Sigmoid colon (tissue), 7 donors: Measurements from ENCODE around the gene MRPL24. TPM values are rescaled to one million over a fixed set of nuclear protein-coding genes. Genes with fewer than 3 reads are reported as not detected.

Source experiments
- DNase-seq: peaks from one replicate; pipeline ENCODE4 v3.0.0-alpha.2; 2019
- H3K27ac ChIP-seq, 4 donors: fragments of 200-600 bp; sonication (generic); one replicate each; pipeline ENCODE4 v1.5.1; 2016 to 2019; ENCODE audit warnings: mild to moderate bottlenecking in 1 of 4
- H3K27me3 ChIP-seq, 3 donors: fragments of 200-600 bp; sonication (generic); one replicate each; pipeline ENCODE4 v1.5.1; 2019; ENCODE audit warnings: mild to moderate bottlenecking in 1 of 3
- H3K36me3 ChIP-seq, 4 donors: fragments of 200-600 bp; sonication (generic); one replicate each; pipeline ENCODE4 v1.5.1; 2016 to 2019
- H3K4me1 ChIP-seq, 4 donors: fragments of 200-600 bp; sonication (generic); one replicate each; pipeline ENCODE4 v1.5.1; 2017 to 2019
- H3K4me3 ChIP-seq, 4 donors: fragments of 200-600 bp; sonication (generic); one replicate each; pipeline ENCODE4 v1.5.1; 2017 to 2019; ENCODE audit warnings: mild to moderate bottlenecking in 2 of 4, moderate library complexity in 1 of 4
- H3K9me3 ChIP-seq, 4 donors: fragments of 200-600 bp in 3 of 4; sonication (generic) in 3 of 4; one replicate each; pipeline versions ENCODE4 v1.5.1 to v1.6.1; 2013 to 2019
- CTCF ChIP-seq, 4 experiments: fragments of 450-650 bp in 3 of 4; fragments of 200-600 bp in 1 of 4; IDR thresholded peaks; one replicate each; pipeline ENCODE4 v1.5.1; 2016 to 2019; ENCODE audit warnings: antibody characterized with exemption in 4 of 4, mild to moderate bottlenecking in 3 of 4, moderate library complexity in 2 of 4
- EP300 ChIP-seq, 4 donors: sonication (generic); formaldehyde crosslinking; IDR thresholded peaks; one replicate each; pipeline ENCODE4 v1.6.1; 2017; ENCODE audit warnings: antibody characterized with exemption in 4 of 4
- POLR2A ChIP-seq, 2 donors: fragments of 450-650 bp; IDR thresholded peaks; one replicate each; pipeline ENCODE4 v1.6.1; 2016; ENCODE audit warnings: antibody characterized with exemption in 2 of 2, mild to moderate bottlenecking in 2 of 2, moderate library complexity in 2 of 2
- POLR2AphosphoS5 ChIP-seq, 4 donors: sonication (generic); formaldehyde crosslinking; IDR thresholded peaks; one replicate each; pipeline ENCODE4 v1.6.1; 2017; ENCODE audit warnings: antibody characterized with exemption in 4 of 4
- WGBS, 2 donors: extraction: QIAGEN DNeasy Blood & Tissue Kit; methylation state at CpG; one replicate each; pipeline ENCODE4 v1.1.7; 2013; 5-methylcytosine and 5-hydroxymethylcytosine counted together
- intact Hi-C: fragments of 100-400 bp; cut with DNase I; formaldehyde crosslinking; loops from one replicate; pipeline ENCODE4 v1.15.1; 2023
- polyA plus RNA-seq, 3 donors: library from polyadenylated mRNA; stranded (reverse); fragments of 200-250 nt; gene quantifications; one replicate each; pipeline ENCODE4 v1.2.3, GENCODE V29; 2013
- total RNA-seq, 4 donors: library from RNA; depleted of rRNA; stranded (reverse); fragments of >200 nt; gene quantifications; one replicate each; pipeline ENCODE4 v1.1.0, GENCODE V29; 2016
- donor health status: healthy with polysubstance abuse.
- donor health status: Bipolar disorder and iron deficiency.
- donor health status: healthy.

MRPL24 gene
- total and polyA plus RNA-seq, 7 donors = 53.0 to 81.1 (median 68.5) TPM

GRCh38 chr1:156721131-156721530, 19.8 kb downstream of the MRPL24 start:
- Histone ChIP-seq H3K9me3 (no peaks in the 10 kb centered on the region), H3K4me3 (no peak overlapping the region), H3K27ac (no peak overlapping the region), H3K4me1 (peaks cover 0 to 20% (median 17%) of the 10 kb centered on the region in 4 donors), H3K36me3 (peaks cover 11 to 44% (median 34%) of the 10 kb centered on the region in 4 donors), H3K27me3 (no peaks in the 10 kb centered on the region)
- intact Hi-C loops = loop anchor here (10.0 kb wide), 1 partner anchor 144 kb away; the partner anchor contains the start of gene NTRK1
- TF ChIP-seq POLR2AphosphoS5 (IDR thresholded peaks at IDR 0.05) (no peak), EP300 (IDR thresholded peaks at IDR 0.05) (no peak), CTCF (IDR thresholded peaks at IDR 0.05) (no peak), POLR2A (IDR thresholded peaks at IDR 0.05) (no peak)
- DNase-seq = no peak
- 82 to 85% methylated on average over 2 of the region's 2 CpGs for WGBS, 2 donors

- Histone ChIP-seq H3K36me3 (peaks cover 0 to 21% (median 12%) of the 10 kb centered on the region in 4 donors), H3K4me1 (peaks cover 0 to 5% (median 5%) of the 10 kb centered on the region in 4 donors), H3K27ac (no peak overlapping the region)
Measured at GRCh38 chr1:156717351-156717750, 23.5 kb downstream of the MRPL24 start.

GRCh38 chr1:156714830-156715229, 26.1 kb downstream of the MRPL24 start:
- H3K4me3 ChIP-seq = no peak overlapping the region
- TF ChIP-seq POLR2A (IDR thresholded peaks at IDR 0.05) (no peak), CTCF (IDR thresholded peaks at IDR 0.05) (no peak), EP300 (IDR thresholded peaks at IDR 0.05) (no peak), POLR2AphosphoS5 (IDR thresholded peaks at IDR 0.05) (no peak)
- WGBS, 2 donors = 87 to 93% methylated on average over 3 of the region's 3 CpGs
- H3K4me1 ChIP-seq = peaks cover 0 to 31% (median 27%) of the 10 kb centered on the region in 4 donors
- H3K36me3 ChIP-seq = peaks cover 0 to 3% (median 1%) of the 10 kb centered on the region in 4 donors
- no peaks in the 10 kb centered on the region for H3K27me3 ChIP-seq
- H3K27ac ChIP-seq = no peak overlapping the region
- no peak for DNase-seq
- intact Hi-C loops = no loop called here
- H3K9me3 ChIP-seq = no peaks in the 10 kb centered on the region

More at GRCh38 chr1:156717351-156717750, 23.5 kb downstream of the MRPL24 start:
- 90 to 95% methylated on average over 4 of the region's 4 CpGs for WGBS, 2 donors
- intact Hi-C loops = no loop called here
- TF ChIP-seq POLR2AphosphoS5 (IDR thresholded peaks at IDR 0.05) (no peak), POLR2A (IDR thresholded peaks at IDR 0.05) (no peak), EP300 (IDR thresholded peaks at IDR 0.05) (no peak), CTCF (IDR thresholded peaks at IDR 0.05) (no peak)
- Histone ChIP-seq H3K27me3 (no peaks in the 10 kb centered on the region), H3K4me3 (no peak overlapping the region), H3K9me3 (no peaks in the 10 kb centered on the region)
- no peak for DNase-seq

- WGBS, 2 donors = 51 to 62% methylated on average over 3 of the region's 3 CpGs
- peaks cover 0 to 43% (median 41%) of the 10 kb centered on the region in 4 donors for H3K4me1 ChIP-seq
- H3K36me3 ChIP-seq = no peaks in the 10 kb centered on the region
- no peaks in the 10 kb centered on the region for H3K9me3 ChIP-seq
- H3K27me3 ChIP-seq = no peaks in the 10 kb centered on the region
- intact Hi-C loops = no loop called here
- peak overlapping the region in 2 of 4 donors; percentile 83 to 87 for H3K27ac ChIP-seq
- no peak for DNase-seq
- no peak overlapping the region for H3K4me3 ChIP-seq
- no peak for TF ChIP-seq POLR2A (IDR thresholded peaks at IDR 0.05)
- no peak for TF ChIP-seq CTCF (IDR thresholded peaks at IDR 0.05)
- TF ChIP-seq EP300 (IDR thresholded peaks at IDR 0.05) = no peak
- TF ChIP-seq POLR2AphosphoS5 (IDR thresholded peaks at IDR 0.05) = no peak
Measured at GRCh38 chr1:156712626-156713025, 28.3 kb downstream of the MRPL24 start.
